HEK293 (cell line): ENCODE measurements around the gene CLPSL2.

Source experiments
- BCL11B ChIP-seq: fragments of 450-650 bp; formaldehyde crosslinking; IDR thresholded peaks from 2 replicates; pipeline ENCODE4 v1.5.1; 2016; ENCODE audit warnings: low read depth, missing biosample characterization, missing genetic modification characterization
- BCL6B ChIP-seq: fragments of 450-650 bp; formaldehyde crosslinking; IDR thresholded peaks from 2 replicates; pipeline ENCODE4 v1.5.1; 2017; ENCODE audit warnings: missing biosample characterization, missing genetic modification characterization
- GFI1B ChIP-seq: fragments of 450-650 bp; formaldehyde crosslinking; IDR thresholded peaks from 2 replicates; pipeline ENCODE4 v1.5.1; 2016; ENCODE audit warnings: missing biosample characterization, missing genetic modification characterization
- GLI4 ChIP-seq: fragments of 450-650 bp; formaldehyde crosslinking; IDR thresholded peaks from 2 replicates; pipeline ENCODE4 v1.5.1; 2016; ENCODE audit warnings: missing biosample characterization, missing genetic modification characterization
- HOXA7 ChIP-seq: sonication (generic); formaldehyde crosslinking; IDR thresholded peaks from 2 replicates; pipeline ENCODE4 v1.8.1; 2022; ENCODE audit warnings: missing genetic modification reagents, borderline replicate concordance
- INSM2 ChIP-seq: fragments of 450-650 bp; formaldehyde crosslinking; IDR thresholded peaks from 2 replicates; pipeline ENCODE4 v1.5.1; 2016; ENCODE audit warnings: missing biosample characterization, missing genetic modification characterization
- KLF1 ChIP-seq: fragments of 450-650 bp; formaldehyde crosslinking; IDR thresholded peaks from 2 replicates; pipeline ENCODE4 v1.5.1; 2016; ENCODE audit warnings: missing biosample characterization, missing genetic modification characterization
- REST ChIP-seq: fragments of 450-650 bp; formaldehyde crosslinking; IDR thresholded peaks from 2 replicates; pipeline ENCODE4 v1.5.1; 2016; ENCODE audit warnings: missing biosample characterization, missing genetic modification characterization
- SP2 ChIP-seq: fragments of 450-650 bp; formaldehyde crosslinking; IDR thresholded peaks from 2 replicates; pipeline ENCODE4 v1.5.1; 2016; ENCODE audit warnings: missing biosample characterization, missing genetic modification characterization
- YY1 ChIP-seq: fragments of 450-650 bp; formaldehyde crosslinking; IDR thresholded peaks from 2 replicates; pipeline ENCODE4 v1.5.1; 2018; ENCODE audit warnings: missing biosample characterization, missing genetic modification characterization
- ZBTB10 ChIP-seq: fragments of 450-650 bp; formaldehyde crosslinking; IDR thresholded peaks from 2 replicates; pipeline ENCODE4 v1.5.1; 2016; ENCODE audit warnings: missing biosample characterization, missing genetic modification characterization
- ZBTB20 ChIP-seq: fragments of 450-650 bp; formaldehyde crosslinking; IDR thresholded peaks from 2 replicates; pipeline ENCODE4 v1.5.1; 2016; ENCODE audit warnings: missing biosample characterization, missing genetic modification characterization
- ZBTB6 ChIP-seq: fragments of 450-650 bp; formaldehyde crosslinking; IDR thresholded peaks from 2 replicates; pipeline ENCODE4 v1.5.1; 2017; ENCODE audit warnings: missing biosample characterization, missing genetic modification characterization
- ZNF112 ChIP-seq: fragments of 450-650 bp; formaldehyde crosslinking; IDR thresholded peaks from 2 replicates; pipeline ENCODE4 v1.5.0; 2017; ENCODE audit warnings: missing biosample characterization, missing genetic modification characterization
- ZNF138 ChIP-seq: fragments of 450-650 bp; formaldehyde crosslinking; IDR thresholded peaks from 2 replicates; pipeline ENCODE4 v1.5.1; 2016; ENCODE audit warnings: missing biosample characterization, missing genetic modification characterization, borderline replicate concordance
- ZNF157 ChIP-seq: fragments of 450-650 bp; formaldehyde crosslinking; IDR thresholded peaks from 2 replicates; pipeline ENCODE4 v1.5.1; 2016; ENCODE audit warnings: missing biosample characterization, missing genetic modification characterization
- ZNF174 ChIP-seq: fragments of 450-650 bp; formaldehyde crosslinking; IDR thresholded peaks from 2 replicates; pipeline ENCODE4 v1.5.0; 2017; ENCODE audit warnings: missing biosample characterization, mild to moderate bottlenecking, missing genetic modification characterization
- ZNF292 ChIP-seq: fragments of 450-650 bp; formaldehyde crosslinking; IDR thresholded peaks from 2 replicates; pipeline ENCODE4 v1.5.1; 2016; ENCODE audit warnings: low read depth, missing biosample characterization, missing genetic modification characterization, borderline replicate concordance
- ZNF518A ChIP-seq: fragments of 450-650 bp; formaldehyde crosslinking; conservative IDR thresholded peaks from 2 replicates; pipeline ENCODE4 v1.5.1; 2016; ENCODE audit warnings: low read depth, missing biosample characterization, missing genetic modification characterization
- ZNF529 ChIP-seq: fragments of 450-650 bp; formaldehyde crosslinking; IDR thresholded peaks from 2 replicates; pipeline ENCODE4 v1.5.1; 2017; ENCODE audit warnings: missing genetic modification characterization, missing biosample characterization; ENCODE audit not compliant: insufficient replicate concordance
- ZNF580 ChIP-seq: fragments of 450-650 bp; formaldehyde crosslinking; IDR thresholded peaks from 2 replicates; pipeline ENCODE4 v1.5.1; 2016; ENCODE audit warnings: missing biosample characterization, missing genetic modification characterization

The CLPSL2 gene

GRCh38 chr6:35731736-35732532, 44.5 kb upstream of the CLPSL2 start (continued):
- TF ChIP-seq ZBTB20 (tag by site-specific recombination) (peak; percentile 91), GFI1B (tag by site-specific recombination) (no peak), ZNF580 (tag by site-specific recombination) (0 out of 2 replicates have a peak, but pooled peaks have one; percentile 33), ZBTB6 (peak; percentile 55; the same call in 1 of the 2 replicates), BCL11B (tag by site-specific recombination) (peak; percentile 60; the same call in 1 of the 2 replicates), ZBTB10 (tag by site-specific recombination) (peak; percentile 82), SP2 (peak; percentile 84), REST (tag by site-specific recombination) (no peak), ZNF138 (no peak), BCL6B (tag by site-specific recombination) (no peak), INSM2 (peak; percentile 30), GLI4 (tag by site-specific recombination) (0 out of 2 replicates have a peak, but pooled peaks have one; percentile 10), KLF1 (peak; percentile 67; the same call in 1 of the 2 replicates), ZNF518A (tag by site-specific recombination) (no peak), HOXA7 (CRISPR knock-in tag) (no peak), YY1 (tag by site-specific recombination) (0 out of 2 replicates have a peak, but pooled peaks have one; percentile 11), ZNF112 (tag by site-specific recombination) (no peak), ZNF157 (tag by site-specific recombination) (no peak), ZNF529 (tag by site-specific recombination) (no peak), ZNF292 (no peak), ZNF174 (no peak)
